ENCODE data around the gene TRIM36.

The TRIM36 gene

GRCh38 chr5:115193295-115193694 lies 23.6 kb upstream of the TRIM36 start:
- H3K4me3 ChIP-seq (ENCODE audit: low read depth, low read length), result no peak overlapping the region
- DNase-seq (ENCODE audit: low read depth), result no peak
- TF ChIP-seq, protein P1, sequence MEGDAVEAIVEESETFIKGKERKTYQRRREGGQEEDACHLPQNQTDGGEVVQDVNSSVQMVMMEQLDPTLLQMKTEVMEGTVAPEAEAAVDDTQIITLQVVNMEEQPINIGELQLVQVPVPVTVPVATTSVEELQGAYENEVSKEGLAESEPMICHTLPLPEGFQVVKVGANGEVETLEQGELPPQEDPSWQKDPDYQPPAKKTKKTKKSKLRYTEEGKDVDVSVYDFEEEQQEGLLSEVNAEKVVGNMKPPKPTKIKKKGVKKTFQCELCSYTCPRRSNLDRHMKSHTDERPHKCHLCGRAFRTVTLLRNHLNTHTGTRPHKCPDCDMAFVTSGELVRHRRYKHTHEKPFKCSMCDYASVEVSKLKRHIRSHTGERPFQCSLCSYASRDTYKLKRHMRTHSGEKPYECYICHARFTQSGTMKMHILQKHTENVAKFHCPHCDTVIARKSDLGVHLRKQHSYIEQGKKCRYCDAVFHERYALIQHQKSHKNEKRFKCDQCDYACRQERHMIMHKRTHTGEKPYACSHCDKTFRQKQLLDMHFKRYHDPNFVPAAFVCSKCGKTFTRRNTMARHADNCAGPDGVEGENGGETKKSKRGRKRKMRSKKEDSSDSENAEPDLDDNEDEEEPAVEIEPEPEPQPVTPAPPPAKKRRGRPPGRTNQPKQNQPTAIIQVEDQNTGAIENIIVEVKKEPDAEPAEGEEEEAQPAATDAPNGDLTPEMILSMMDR (IDR thresholded peaks at IDR 0.05; ENCODE audit: insufficient read depth, low read depth, low read length, missing control alignments), result no peak

GRCh38 chr5:115192098-115192497 lies 22.4 kb upstream of the TRIM36 start:
- H3K4me3 ChIP-seq (ENCODE audit: low read depth, low read length), result no peak overlapping the region
- TF ChIP-seq, protein P1 (IDR thresholded peaks at IDR 0.05; ENCODE audit: insufficient read depth, low read depth, low read length, missing control alignments), result no peak
- no peak for DNase-seq (ENCODE audit: low read depth)

- H3K4me3 ChIP-seq (ENCODE audit: low read depth, low read length), result no peak overlapping the region
- TF ChIP-seq, protein P1 (IDR thresholded peaks at IDR 0.05; ENCODE audit: insufficient read depth, low read depth, low read length, missing control alignments), result no peak
- no peak for DNase-seq (ENCODE audit: low read depth)
These were observed 21.8 kb upstream of the TRIM36 start for GRCh38 chr5:115191474-115192031.

GRCh38 chr5:115190388-115190787 lies 20.7 kb upstream of the TRIM36 start:
- no peak overlapping the region for H3K4me3 ChIP-seq (ENCODE audit: low read depth, low read length)
- DNase-seq (ENCODE audit: low read depth), result no peak
- TF ChIP-seq, protein P1 (IDR thresholded peaks at IDR 0.05; ENCODE audit: insufficient read depth, low read depth, low read length, missing control alignments), result no peak

GRCh38 chr5:115189866-115190265 lies 20.2 kb upstream of the TRIM36 start:
- H3K4me3 ChIP-seq (ENCODE audit: low read depth, low read length), result no peak overlapping the region
- no peak for DNase-seq (ENCODE audit: low read depth)
- TF ChIP-seq, protein P1 (IDR thresholded peaks at IDR 0.05; ENCODE audit: insufficient read depth, low read depth, low read length, missing control alignments), result no peak

DNA sequence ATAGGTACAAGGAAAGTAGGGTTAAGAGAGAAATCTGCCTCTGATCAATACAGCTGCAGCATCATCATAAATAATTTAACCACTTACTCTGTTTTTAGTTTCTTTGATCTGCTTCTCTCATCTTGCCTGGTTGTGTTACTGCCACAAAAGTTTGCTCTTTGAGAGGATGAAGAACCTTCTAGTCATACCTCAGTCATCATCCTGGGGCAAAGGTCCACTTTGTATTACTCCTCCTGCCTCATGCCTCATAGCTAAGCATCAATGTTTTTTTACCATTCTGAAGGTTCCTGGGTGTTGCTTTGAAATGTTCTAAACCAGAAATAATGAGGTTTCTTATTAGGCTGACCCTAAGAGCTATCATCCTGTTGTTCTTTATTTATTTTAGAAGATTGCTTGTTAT lies 17.1 kb upstream of the TRIM36 start:
- DNase-seq (ENCODE audit: low read depth), result no peak

More for the DNA sequence above, 17.1 kb upstream of the TRIM36 start:
- H3K4me3 ChIP-seq (ENCODE audit: low read depth, low read length), result no peak overlapping the region
- TF ChIP-seq, protein P1 (IDR thresholded peaks at IDR 0.05; ENCODE audit: insufficient read depth, low read depth, low read length, missing control alignments), result no peak

Measured in GM12865 (cell line).